NOMO-1 treated with DMSO at 0.1 percent for 48 hours (cell line): ENCODE measurements around the gene KCNN2.
A peak's percentile ranks its signal among the peaks of the same experiment; 100 is the strongest.

Experiments used
- DNase-seq: peaks from one replicate; lab custom pipeline; 2025; ENCODE audit not compliant: unreplicated experiment; lab: John Stamatoyannopoulos, UW

KCNN2 gene

GRCh38 chr5:114362197-114362976, 517 bp downstream of the KCNN2 start:
- peak; percentile 32 for DNase-seq

DNA sequence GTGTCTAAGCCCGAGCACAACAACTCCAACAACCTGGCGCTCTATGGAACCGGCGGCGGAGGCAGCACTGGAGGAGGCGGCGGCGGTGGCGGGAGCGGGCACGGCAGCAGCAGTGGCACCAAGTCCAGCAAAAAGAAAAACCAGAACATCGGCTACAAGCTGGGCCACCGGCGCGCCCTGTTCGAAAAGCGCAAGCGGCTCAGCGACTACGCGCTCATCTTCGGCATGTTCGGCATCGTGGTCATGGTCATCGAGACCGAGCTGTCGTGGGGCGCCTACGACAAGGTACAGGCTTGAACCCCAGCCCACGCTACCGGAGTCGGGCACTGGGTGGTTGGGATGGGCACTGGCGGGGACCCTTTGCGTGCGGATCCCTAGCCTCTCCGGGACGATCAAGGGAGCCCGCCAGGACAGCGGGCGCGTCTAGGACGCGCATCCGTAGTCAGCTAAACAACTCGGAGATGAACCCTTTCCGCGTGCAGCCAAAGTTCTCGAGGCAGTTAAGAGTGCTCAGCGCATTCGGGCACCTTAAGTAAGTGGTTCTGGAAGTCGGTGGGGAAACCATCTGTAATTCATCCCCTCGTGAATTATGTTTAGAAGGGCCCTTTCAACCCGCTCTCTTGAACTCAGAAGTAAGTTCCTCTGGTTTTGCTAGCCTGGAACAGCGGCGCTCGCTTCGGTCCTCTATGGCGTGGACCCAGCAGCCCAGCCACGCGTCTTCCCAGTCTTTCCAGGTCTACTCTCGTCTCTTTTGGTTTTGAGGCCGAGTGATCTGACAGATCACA, 1.3 kb downstream of the KCNN2 start:
- DNase-seq = peak; percentile 25

DNA sequence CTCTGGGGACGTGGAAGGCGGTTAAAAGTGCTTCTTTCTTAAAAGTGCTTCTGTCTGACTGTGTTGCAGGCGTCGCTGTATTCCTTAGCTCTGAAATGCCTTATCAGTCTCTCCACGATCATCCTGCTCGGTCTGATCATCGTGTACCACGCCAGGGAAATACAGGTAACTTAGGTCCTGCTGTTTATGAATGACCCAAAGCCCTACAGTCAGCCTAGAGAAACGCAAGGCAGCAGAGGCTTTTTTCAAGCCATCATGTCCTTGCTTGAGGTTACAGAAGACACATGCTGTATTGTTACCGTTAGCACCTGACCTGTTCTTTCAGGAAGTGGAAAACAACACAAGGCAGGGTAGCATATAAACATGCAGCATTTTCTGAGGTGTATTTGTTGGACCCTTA, 2.0 kb downstream of the KCNN2 start:
- peak; percentile 49 for DNase-seq

DNA sequence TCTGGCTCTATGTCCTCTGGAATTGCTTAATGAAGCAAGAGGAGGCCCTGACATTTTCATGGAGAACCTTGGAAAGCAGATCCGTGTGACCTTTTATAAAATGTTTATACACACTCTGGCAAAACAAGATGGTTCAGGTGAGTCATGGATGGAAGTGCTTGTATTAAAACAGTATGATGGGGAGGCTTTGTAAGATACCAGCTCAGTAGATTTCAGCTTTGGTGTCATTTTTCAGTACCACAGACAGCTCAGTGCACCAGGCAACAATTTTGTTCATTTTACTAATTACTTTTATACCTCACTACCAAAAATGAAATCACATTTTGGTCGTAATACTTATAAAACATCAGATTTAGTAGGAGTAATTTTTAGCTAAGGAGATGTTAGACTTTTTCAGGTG, 5.2 kb downstream of the KCNN2 start:
- peak; percentile 19 for DNase-seq

DNA sequence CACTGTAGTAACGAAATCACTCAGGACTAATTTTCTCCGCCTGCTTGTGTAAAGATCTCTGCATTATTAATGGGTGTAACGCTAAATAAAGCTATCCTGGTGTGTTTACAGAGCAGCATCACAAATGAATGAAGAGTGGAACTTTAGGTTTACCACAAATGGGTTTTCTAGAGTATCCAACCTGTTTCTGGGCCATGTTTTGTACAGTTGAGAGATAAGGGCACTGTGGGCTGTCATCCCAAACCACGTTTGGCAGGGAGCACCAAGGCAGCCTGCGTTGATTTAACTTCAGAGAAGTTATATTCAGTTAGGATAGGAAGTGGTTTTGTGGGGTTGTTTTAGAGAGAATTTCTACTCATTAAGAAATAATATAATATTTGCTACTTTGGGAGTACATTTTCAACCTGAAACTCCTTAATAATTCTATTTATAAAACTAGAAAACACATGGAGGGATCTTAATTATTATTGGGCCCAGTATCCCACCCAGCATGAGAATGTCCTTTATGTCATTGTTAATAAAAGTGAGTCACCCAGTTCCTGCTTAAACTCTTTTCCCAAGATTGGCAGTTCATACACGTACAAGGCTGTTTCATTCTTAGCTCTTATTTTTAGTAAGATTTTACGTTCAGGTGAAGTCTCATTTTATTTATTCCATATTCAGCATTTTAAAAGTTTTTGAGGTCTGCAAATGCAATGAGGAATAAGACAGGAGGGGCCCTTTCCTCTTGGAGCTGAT, 8.0 kb downstream of the KCNN2 start:
- peak; percentile 24 for DNase-seq

- no peak for DNase-seq
These were observed 15.4 kb downstream of the KCNN2 start for GRCh38 chr5:114377050-114377844.

DNA sequence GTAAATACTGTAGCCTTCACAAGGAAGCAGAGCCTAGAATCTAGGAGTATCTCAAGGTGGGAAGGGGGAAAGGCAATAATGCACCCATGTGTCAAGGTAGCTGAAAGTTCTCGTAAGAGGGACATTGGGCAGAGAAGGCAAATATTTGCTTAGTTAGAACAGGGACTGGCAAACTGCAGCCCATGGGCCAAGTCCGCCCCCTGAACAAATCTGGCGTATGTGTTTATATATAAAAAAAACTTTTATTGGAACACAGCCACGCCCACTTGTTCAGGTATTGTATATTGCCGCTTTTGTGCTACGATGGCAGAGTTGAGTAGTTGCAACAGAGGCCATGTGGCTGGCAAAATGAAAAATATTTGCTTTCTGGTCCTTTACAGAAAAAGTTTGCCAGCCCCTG, 16.1 kb downstream of the KCNN2 start:
- DNase-seq = no peak

- DNase-seq = no peak
These were observed 18.9 kb downstream of the KCNN2 start for GRCh38 chr5:114380721-114381120.

- DNase-seq = no peak
These were observed 25.6 kb downstream of the KCNN2 start for GRCh38 chr5:114387433-114387832.

- peak; percentile 56 for DNase-seq
These were observed 28.6 kb downstream of the KCNN2 start for GRCh38 chr5:114390431-114390830.

- no peak for DNase-seq
These were observed 29.5 kb downstream of the KCNN2 start for GRCh38 chr5:114391321-114391720.

- DNase-seq = no peak
These were observed 31.3 kb downstream of the KCNN2 start for GRCh38 chr5:114393159-114393558.

- peak; percentile 23 for DNase-seq
These were observed 40.3 kb downstream of the KCNN2 start for GRCh38 chr5:114402206-114402605.

- DNase-seq = peak; percentile 94
These were observed 45.9 kb downstream of the KCNN2 start for GRCh38 chr5:114407783-114408182.

GRCh38 chr5:114408847-114409246, 47.0 kb downstream of the KCNN2 start:
- DNase-seq = no peak

- peak; percentile 11 for DNase-seq
These were observed 49.6 kb downstream of the KCNN2 start for GRCh38 chr5:114411380-114411931.

DNA sequence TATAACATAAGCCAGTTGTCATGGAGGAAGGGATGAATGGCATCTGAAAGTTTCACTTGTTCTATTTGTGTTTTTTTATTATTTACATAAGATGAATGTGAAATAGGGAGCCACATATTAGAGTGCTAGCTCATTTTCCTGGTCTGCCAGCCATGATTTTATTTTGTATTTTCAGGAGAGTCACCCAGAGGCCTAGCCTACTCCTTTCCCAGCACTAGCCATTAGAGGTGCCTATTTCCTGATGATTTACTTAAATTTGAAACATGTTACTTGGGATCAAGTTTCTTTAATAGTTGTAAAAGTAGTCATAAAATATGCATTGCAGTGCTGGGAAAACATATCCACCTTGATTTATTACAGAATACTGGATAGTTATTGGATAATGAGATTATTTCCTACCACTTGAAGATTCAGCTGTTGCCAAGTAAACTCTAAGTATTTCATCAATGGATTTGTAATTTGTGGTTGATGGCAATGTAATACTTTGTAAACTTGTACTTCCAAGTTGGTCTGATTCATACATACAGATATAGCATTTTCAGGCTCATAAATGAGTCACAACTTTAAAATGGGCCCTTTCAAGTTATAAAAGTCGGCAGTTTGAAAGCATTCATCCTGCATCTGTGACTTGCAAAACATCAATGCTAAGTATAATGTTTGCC, 50.8 kb downstream of the KCNN2 start:
- peak; percentile 80 for DNase-seq

GRCh38 chr5:114415760-114416159, 53.9 kb downstream of the KCNN2 start:
- no peak for DNase-seq

- DNase-seq = peak; percentile 21
These were observed 54.4 kb downstream of the KCNN2 start for GRCh38 chr5:114416254-114416653.

- DNase-seq = no peak
These were observed 55.6 kb downstream of the KCNN2 start for GRCh38 chr5:114417519-114417918.
